Lower leg skin (tissue), 4 donors: ENCODE results near the gene FAM117B. TPM values are rescaled to one million over a fixed set of nuclear protein-coding genes. Genes with fewer than 3 reads are reported as not detected.

ENCODE experiments used
- DNase-seq, 2 donors: peaks; one replicate each; pipeline ENCODE4 v3.0.0-alpha.2; 2019; ENCODE audit warnings: low spot score in 2 of 2
- H3K4me3 ChIP-seq: fragments of 200-600 bp; sonication (generic); 2 replicates; pipeline ENCODE4 v1.5.1; 2017; ENCODE audit warnings: mild to moderate bottlenecking, low read depth; ENCODE audit not compliant: poor library complexity, severe bottlenecking
- POLR2A ChIP-seq, 2 donors: fragments of 450-650 bp; IDR thresholded peaks; one replicate each; pipeline ENCODE4 v1.6.1; 2016 to 2017; ENCODE audit warnings: antibody characterized with exemption in 2 of 2, mild to moderate bottlenecking in 1 of 2, moderate library complexity in 1 of 2
- WGBS, 2 donors: methylation state at CpG; one replicate each; pipeline ENCODE4 v1.1.5; 2018; 5-methylcytosine and 5-hydroxymethylcytosine counted together
- intact Hi-C: fragments of 100-400 bp; cut with DNase I; formaldehyde crosslinking; loops from one replicate; pipeline ENCODE4 v1.15.0; 2023; ENCODE audit warnings: low total_unique reads
- total RNA-seq, 4 donors: library from RNA; depleted of rRNA; stranded (reverse); fragments of >200 nt; gene quantifications; one replicate each; pipeline ENCODE4 v1.1.0, GENCODE V29; 2016
- TF ChIP-seq, protein P1 (sequence below), 3 donors: fragments of 450-650 bp; IDR thresholded peaks; one replicate each; pipeline ENCODE4 v1.5.1; 2016; ENCODE audit warnings: antibody characterized with exemption in 3 of 3, mild to moderate bottlenecking in 3 of 3, moderate library complexity in 2 of 3

FAM117B gene
- total RNA-seq, 4 donors from 2014 or later, result 9.6 to 28.8 (median 17.0) TPM

GRCh38 chr2:202773301-202773973, 138.7 kb downstream of the FAM117B start:
- intact Hi-C loops, result no loop called here

GRCh38 chr2:202774104-202774503, 139.3 kb downstream of the FAM117B start:
- intact Hi-C loops, result no loop called here
- 92 to 94% methylated on average over 36 to 37 of the region's 37 CpGs for WGBS, 2 donors
- TF ChIP-seq, protein P1, sequence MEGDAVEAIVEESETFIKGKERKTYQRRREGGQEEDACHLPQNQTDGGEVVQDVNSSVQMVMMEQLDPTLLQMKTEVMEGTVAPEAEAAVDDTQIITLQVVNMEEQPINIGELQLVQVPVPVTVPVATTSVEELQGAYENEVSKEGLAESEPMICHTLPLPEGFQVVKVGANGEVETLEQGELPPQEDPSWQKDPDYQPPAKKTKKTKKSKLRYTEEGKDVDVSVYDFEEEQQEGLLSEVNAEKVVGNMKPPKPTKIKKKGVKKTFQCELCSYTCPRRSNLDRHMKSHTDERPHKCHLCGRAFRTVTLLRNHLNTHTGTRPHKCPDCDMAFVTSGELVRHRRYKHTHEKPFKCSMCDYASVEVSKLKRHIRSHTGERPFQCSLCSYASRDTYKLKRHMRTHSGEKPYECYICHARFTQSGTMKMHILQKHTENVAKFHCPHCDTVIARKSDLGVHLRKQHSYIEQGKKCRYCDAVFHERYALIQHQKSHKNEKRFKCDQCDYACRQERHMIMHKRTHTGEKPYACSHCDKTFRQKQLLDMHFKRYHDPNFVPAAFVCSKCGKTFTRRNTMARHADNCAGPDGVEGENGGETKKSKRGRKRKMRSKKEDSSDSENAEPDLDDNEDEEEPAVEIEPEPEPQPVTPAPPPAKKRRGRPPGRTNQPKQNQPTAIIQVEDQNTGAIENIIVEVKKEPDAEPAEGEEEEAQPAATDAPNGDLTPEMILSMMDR (IDR thresholded peaks at IDR 0.05), result no peak
- no peak for TF ChIP-seq POLR2A (IDR thresholded peaks at IDR 0.05)
- no peak for DNase-seq
- H3K4me3 ChIP-seq, result no peak overlapping the region

More at GRCh38 chr2:202773301-202773973, 138.7 kb downstream of the FAM117B start:
- no peak for DNase-seq
- TF ChIP-seq, protein P1 (IDR thresholded peaks at IDR 0.05), result no peak
- no peak for TF ChIP-seq POLR2A (IDR thresholded peaks at IDR 0.05)
- H3K4me3 ChIP-seq, result no peak overlapping the region
- 91 to 94% methylated on average over 6 of the region's 6 CpGs for WGBS, 2 donors

GRCh38 chr2:202778217-202778616, 143.4 kb downstream of the FAM117B start:
- no peak for DNase-seq
- WGBS, 2 donors, result 86 to 91% methylated on average over 2 of the region's 2 CpGs
- TF ChIP-seq, protein P1 (IDR thresholded peaks at IDR 0.05), result no peak
- TF ChIP-seq POLR2A (IDR thresholded peaks at IDR 0.05), result no peak
- H3K4me3 ChIP-seq, result no peak overlapping the region
- intact Hi-C loops, result no loop called here

GRCh38 chr2:202780514-202781021, 145.8 kb downstream of the FAM117B start:
- intact Hi-C loops, result no loop called here
- no peak for DNase-seq
- TF ChIP-seq POLR2A (IDR thresholded peaks at IDR 0.05), result no peak
- TF ChIP-seq, protein P1 (IDR thresholded peaks at IDR 0.05), result no peak
- no peak overlapping the region for H3K4me3 ChIP-seq

DNA sequence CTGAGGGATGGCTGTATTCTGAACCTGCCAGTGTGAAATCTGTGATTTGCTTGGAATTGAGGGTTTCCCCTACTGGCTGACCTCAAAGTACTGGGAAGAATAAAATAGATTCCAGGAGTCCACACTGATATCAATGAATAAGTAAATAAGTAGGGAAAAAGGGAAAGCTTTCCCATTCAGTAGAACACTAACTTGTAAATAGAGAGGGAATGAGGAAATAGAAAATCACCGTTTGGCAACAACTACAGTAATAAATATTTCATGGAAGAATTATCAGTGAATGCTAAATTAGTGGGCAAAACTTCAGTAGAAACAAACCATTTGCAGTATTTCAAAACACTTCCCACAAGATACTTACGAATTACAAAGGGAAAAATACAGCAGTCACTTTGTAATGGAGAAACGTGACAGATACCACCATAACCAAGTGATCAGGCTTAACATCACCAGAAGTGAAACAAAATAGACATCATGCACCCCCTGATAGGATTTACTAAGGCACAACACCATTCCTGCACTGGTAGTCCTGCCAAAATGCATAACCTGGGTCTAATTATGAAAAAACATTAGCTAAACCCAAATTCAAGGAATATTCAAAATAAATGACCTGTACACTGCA, 148.3 kb downstream of the FAM117B start:
- intact Hi-C loops, result no loop called here
- WGBS, 2 donors, result 56 to 65% methylated on average over 3 of the region's 3 CpGs
- TF ChIP-seq, protein P1 (IDR thresholded peaks at IDR 0.05), result no peak
- TF ChIP-seq POLR2A (IDR thresholded peaks at IDR 0.05), result no peak
- no peak for DNase-seq
- no peak overlapping the region for H3K4me3 ChIP-seq
